NCI-H748 (cell line): Measurements from ENCODE around the gene SYVN1.
"Not testable (repeated sequence)": the region's sequence is repeated elsewhere in the genome, so short reads cannot be mapped to it uniquely, and the experiment has no call there.

Experiments
- DNase-seq: peaks from one replicate; lab custom pipeline; 2025; ENCODE audit not compliant: unreplicated experiment; lab: John Stamatoyannopoulos, UW

SYVN1 gene

GRCh38 chr11:65127473-65128181 is 6.7 kb downstream of the SYVN1 start:
- DNase-seq, result no peak

- no peak for DNase-seq
Observed at GRCh38 chr11:65126624-65127274, 7.6 kb downstream of the SYVN1 start.

- DNase-seq, result no peak
Observed at GRCh38 chr11:65125197-65126056, 8.9 kb downstream of the SYVN1 start.

- DNase-seq, result no peak
Observed at GRCh38 chr11:65124480-65125196, 9.7 kb downstream of the SYVN1 start.

GRCh38 chr11:65121865-65122696 is 12.2 kb downstream of the SYVN1 start, which contains the start of the genes FAU and MRPL49:
TSS of gene FAU (minus strand) at chr11:65122134. CDS start at chr11:65121813, 321 bp downstream.
TSS of gene MRPL49 (plus strand) at chr11:65122321. CDS start at chr11:65122347, 26 bp downstream.
- peak; percentile 98 for DNase-seq

GRCh38 chr11:65121447-65121864 is 12.9 kb downstream of the SYVN1 start:
- no peak for DNase-seq

- no peak for DNase-seq
Observed at GRCh38 chr11:65120831-65121230, 13.5 kb downstream of the SYVN1 start.

GRCh38 chr11:65119670-65119995 is 14.7 kb downstream of the SYVN1 start:
- no peak for DNase-seq

- not testable (repeated sequence) for DNase-seq
Observed at GRCh38 chr11:65118891-65119669, 15.2 kb downstream of the SYVN1 start.

GRCh38 chr11:65118097-65118837 is 16.1 kb downstream of the SYVN1 start:
- no peak for DNase-seq

GRCh38 chr11:65117206-65118096 is 16.9 kb downstream of the SYVN1 start, which contains the start of gene ZNHIT2:
TSS of gene ZNHIT2 (minus strand) at chr11:65117701. CDS start at chr11:65117653, 48 bp downstream.
- DNase-seq, result peak; percentile 99

GRCh38 chr11:65116370-65117205 is 17.7 kb downstream of the SYVN1 start:
- DNase-seq, result peak; percentile 58

GRCh38 chr11:65115361-65116082 is 18.8 kb downstream of the SYVN1 start:
- no peak for DNase-seq

- DNase-seq, result no peak
Observed at GRCh38 chr11:65114538-65115171, 19.7 kb downstream of the SYVN1 start.

GRCh38 chr11:65113839-65114238 is 20.5 kb downstream of the SYVN1 start:
- DNase-seq, result no peak
